Ovary (tissue), 3 donors: ENCODE measurements around the gene STING1.

Experiments
- POLR2A ChIP-seq: fragments of 450-650 bp; IDR thresholded peaks from one replicate; pipeline ENCODE4 v1.6.1; 2017; ENCODE audit warnings: antibody characterized with exemption, mild to moderate bottlenecking, moderate library complexity
- TF ChIP-seq, protein P1 (sequence below), 3 donors: fragments of 450-650 bp in 2 of 3; fragments of 200-600 bp in 1 of 3; IDR thresholded peaks; one replicate each; pipeline versions ENCODE4 v1.5.1 to v1.8.0; 2016 to 2022; ENCODE audit warnings: antibody characterized with exemption in 3 of 3, mild to moderate bottlenecking in 1 of 3
- donor health status: DM: no; HTN: no; CAD: no.

DNA sequence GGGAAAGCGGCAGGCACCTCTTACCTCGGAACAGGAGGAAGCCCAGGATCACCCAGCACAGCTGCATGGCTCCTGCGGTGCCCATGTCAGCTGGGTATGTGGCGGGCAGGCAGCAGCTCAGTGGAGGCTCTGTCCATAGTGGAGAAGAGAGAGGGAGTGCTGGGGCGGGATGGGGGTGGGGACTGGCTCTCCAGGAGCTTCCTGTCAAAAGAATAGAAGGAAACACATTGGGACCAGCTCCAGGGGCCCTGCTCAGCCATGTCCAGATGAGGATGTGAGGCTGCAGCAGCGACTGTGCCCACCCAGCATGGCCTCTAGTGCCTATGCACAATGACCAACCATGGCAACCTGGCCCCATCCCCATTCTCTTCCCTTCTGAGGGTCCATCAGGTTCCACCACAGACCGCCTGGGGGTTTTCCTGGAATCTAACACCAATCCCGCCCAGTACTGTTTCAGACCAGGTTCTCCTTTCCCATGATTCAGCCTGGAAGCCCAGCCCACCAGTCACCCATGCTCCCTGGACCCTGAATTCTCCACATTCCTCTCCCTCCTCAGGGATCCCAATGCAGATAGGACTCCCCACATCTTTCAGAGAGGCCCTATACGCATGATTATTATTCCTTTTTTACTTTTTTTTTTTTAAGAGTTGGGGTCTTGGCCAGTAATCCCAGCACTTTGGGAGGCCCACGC is 19.8 kb downstream of the STING1 start, which contains the start of gene ECSCR:
- TF ChIP-seq, protein P1, sequence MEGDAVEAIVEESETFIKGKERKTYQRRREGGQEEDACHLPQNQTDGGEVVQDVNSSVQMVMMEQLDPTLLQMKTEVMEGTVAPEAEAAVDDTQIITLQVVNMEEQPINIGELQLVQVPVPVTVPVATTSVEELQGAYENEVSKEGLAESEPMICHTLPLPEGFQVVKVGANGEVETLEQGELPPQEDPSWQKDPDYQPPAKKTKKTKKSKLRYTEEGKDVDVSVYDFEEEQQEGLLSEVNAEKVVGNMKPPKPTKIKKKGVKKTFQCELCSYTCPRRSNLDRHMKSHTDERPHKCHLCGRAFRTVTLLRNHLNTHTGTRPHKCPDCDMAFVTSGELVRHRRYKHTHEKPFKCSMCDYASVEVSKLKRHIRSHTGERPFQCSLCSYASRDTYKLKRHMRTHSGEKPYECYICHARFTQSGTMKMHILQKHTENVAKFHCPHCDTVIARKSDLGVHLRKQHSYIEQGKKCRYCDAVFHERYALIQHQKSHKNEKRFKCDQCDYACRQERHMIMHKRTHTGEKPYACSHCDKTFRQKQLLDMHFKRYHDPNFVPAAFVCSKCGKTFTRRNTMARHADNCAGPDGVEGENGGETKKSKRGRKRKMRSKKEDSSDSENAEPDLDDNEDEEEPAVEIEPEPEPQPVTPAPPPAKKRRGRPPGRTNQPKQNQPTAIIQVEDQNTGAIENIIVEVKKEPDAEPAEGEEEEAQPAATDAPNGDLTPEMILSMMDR (IDR thresholded peaks at IDR 0.05): no peak
- no peak for TF ChIP-seq POLR2A
